C1 segment of cervical spinal cord (tissue), 14 donors: ENCODE measurements around the gene ARRDC3.

ENCODE experiments used
- DNase-seq, 14 donors: peaks; one replicate each; lab custom pipeline; 2025; lab: John Stamatoyannopoulos, UW

ARRDC3 gene

GRCh38 chr5:91384671-91385430 is 1.7 kb upstream of the ARRDC3 start:
- peak in 3 of 14 donors; percentile 2 to 85 (median 17) for DNase-seq

DNA sequence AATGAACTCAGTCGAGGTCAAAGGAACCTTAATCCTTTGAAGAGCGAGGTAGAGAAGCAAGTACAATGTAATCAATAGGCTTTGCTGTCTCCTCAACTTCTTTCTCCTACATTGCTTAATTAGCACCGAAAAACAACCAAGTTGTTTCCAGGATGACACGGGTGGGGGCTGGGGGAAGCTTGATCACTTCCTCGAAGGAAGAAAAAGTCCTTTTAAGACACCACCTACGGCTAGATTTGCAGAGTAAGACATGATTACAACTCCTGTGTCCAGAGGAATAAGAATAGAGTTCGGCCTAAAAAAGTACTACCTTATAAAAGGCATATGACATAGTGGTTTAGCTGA is 811 bp upstream of the ARRDC3 start:
- DNase-seq, result peak in 9 of 14 donors; percentile 7 to 71 (median 36)

DNA sequence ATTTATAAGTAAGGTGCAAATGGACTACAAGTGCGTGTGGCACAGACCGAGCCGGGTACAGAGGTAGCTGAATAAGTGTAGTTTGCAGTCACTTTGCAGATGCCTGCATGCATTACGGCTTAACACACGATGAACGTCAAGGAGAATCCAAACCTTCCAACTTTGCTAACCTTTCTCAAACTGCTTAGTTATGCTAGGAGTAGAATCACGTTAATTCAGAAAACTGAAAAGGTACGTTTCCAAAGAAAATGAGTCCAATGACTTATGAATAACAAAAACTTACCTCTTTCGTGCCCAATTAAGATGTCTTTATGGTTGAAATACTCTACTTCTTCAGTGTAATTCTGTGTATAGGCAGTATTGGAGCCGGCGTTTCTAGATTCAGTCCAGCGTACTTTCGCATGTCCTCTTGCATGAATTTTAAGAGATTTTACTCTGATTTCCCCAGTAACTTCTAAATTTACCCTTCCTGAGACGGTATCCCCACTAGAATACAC is 539 bp downstream of the ARRDC3 start:
- DNase-seq, result peak in 8 of 14 donors; percentile 4 to 72 (median 16)

GRCh38 chr5:91381774-91382359 is 1.2 kb downstream of the ARRDC3 start:
- DNase-seq, result peak in 12 of 14 donors; percentile 57 to 87 (median 66)

GRCh38 chr5:91381239-91381773 is 1.8 kb downstream of the ARRDC3 start:
- no peak for DNase-seq

GRCh38 chr5:91380491-91381238 is 2.5 kb downstream of the ARRDC3 start:
- peak; percentile 54 to 96 (median 93) for DNase-seq

DNA sequence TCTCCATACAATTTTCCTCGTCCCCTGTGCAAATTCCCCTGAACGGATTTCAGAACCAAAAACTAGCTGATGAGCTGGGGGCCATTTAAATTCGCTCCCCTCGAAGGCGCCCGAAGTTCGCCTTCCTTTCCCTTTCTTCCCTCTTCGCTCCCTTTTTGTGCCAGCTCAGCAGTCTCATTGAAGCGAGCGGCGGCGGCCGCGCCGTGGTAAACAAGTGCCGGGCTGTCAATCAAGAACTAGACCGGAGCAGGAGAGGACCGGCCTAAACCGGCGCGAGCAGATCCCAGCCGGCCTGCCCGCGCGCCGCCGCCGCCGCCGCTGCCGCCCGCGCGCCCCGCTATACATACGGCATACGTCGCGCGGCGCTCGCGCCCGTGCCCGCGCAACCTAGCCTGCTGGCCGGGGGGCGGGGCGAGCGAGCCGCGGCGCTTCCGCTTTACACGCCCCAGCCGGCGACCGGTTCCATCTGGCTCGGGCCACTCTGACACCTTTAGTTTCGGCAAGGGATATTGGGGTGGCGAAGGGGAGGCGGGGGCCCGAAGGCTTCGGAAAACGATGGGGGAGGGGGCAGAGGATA is 3.1 kb downstream of the ARRDC3 start:
- peak; percentile 63 to 97 (median 89) for DNase-seq

DNA sequence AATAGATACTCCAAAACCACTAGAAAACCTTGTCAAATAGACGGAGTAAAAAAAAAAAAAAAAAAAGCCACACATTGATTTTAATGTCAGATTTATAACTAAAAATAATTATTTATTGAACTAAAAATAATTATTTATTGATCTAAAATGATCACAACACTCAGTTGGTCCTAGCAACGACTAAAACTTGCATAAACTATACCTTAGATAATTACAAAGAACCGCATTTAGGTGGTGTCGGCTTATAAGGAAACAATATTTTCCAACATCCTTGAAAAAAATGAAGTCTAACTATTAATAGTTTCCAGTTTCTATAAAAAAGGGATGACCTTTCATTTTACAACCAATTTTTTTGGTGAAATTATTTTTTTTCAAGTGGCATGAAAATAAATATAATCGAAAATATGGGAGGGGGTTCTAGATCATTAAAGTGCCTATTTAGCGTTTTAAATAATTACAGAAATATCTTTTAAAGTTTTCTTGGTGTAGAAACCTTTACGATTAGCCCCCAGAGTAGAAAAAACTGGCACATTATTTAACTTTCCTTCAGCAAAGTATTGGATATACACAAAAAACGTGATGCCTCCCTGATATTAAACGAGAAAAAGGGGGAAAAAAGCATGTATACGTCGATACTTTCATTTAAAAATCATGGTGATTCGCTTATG is 3.7 kb downstream of the ARRDC3 start:
- no peak for DNase-seq

- DNase-seq, result no peak
Observed at GRCh38 chr5:91378752-91379211, 4.3 kb downstream of the ARRDC3 start.

GRCh38 chr5:91374893-91375520 is 8.1 kb downstream of the ARRDC3 start:
- DNase-seq, result no peak

- no peak for DNase-seq
Observed at GRCh38 chr5:91373600-91373999, 9.5 kb downstream of the ARRDC3 start.

DNA sequence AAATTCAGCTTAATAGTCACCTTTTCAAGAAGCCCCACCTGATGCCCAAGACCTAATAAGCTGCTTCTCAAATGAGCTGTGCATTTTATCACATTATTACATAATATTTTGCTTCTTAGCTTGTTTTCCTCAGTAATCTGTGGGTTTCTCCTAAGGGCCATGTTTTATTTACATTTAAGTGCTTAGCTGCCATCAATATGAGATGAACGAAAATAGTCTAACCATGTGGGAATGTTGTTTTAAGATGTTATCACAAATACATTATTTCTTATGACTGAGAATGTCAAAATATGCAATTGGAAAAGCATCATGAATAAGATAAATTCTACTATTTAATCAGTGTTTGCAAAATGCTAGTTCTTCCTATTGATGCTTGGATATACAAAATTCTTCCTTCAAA is 10.1 kb downstream of the ARRDC3 start:
- no peak for DNase-seq

DNA sequence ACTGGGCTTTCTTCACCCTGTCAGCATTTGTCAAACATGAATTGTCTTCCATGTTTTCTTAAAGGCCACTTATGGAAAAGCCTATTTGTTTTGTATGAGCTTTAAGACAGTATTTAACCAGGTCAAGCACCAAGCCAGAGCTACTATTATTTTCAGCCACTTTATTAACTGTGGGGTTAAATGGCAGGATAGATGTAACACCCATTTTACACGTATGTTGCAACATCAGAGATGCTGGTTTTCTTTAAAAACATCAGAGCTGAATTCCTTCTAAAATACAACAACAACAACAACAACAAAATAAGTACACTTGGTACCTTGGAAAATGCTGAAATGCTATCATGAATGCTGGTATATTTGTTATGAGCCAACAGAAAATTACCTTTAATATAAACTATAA is 13.6 kb downstream of the ARRDC3 start:
- no peak for DNase-seq

DNA sequence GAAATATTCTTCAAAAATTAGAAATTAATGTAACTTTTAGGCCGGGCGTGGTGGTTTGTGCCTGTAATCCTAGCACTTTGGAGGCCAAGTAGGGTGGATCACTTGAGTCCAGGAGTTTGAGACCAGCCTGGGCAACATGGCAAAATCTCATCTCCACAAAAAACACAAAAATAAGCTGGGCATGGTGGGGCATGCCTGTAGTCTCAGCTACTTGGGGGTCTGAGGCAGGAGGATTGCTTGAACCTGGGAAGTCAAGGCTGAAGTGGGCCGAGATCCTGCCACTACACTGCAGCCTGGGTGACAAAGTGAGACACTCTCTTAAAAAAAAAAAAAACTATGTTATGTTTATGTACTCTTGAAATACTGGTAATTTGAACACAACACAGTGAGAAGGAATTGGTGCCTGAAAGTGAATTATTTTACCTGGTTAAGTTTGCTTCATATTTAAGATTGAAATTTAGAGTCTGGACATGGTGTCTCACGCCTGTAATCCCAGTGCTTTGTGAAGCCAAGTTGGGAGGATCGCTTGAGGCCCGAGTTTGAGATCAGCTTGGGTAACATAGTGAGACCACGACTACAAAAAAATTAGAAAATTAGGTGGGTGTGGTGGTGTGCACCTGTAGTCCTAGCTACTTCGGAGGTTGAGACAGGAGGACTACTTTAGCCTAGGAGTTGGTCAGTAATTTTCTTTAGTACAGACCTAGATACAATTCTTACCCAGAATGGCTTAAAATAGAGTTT is 15.0 kb downstream of the ARRDC3 start:
- DNase-seq, result no peak

GRCh38 chr5:91367344-91367743 is 15.8 kb downstream of the ARRDC3 start:
- DNase-seq, result no peak

- DNase-seq, result no peak
Observed at GRCh38 chr5:91366551-91366950, 16.6 kb downstream of the ARRDC3 start.

- DNase-seq, result no peak
Observed at GRCh38 chr5:91365498-91365897, 17.6 kb downstream of the ARRDC3 start.

DNA sequence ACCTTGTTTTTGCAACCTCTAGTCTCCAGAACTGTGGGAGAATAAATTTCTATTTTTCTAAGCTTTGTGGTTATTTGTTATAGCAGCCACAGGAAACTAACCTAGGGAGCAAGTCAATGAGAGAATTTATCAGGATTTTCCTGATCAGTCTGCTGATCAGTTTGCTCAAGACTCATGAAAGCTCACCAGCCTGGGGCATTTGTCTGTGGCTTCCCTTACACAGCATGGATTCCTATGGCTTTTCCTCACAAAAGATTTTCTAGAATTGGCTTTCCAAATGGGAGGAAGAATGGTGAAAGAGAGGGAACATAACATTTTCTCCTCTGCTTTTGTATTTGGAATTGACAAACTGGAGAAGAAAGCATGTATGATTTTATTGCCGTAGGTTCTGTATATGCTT is 20.2 kb downstream of the ARRDC3 start:
- no peak for DNase-seq

DNA sequence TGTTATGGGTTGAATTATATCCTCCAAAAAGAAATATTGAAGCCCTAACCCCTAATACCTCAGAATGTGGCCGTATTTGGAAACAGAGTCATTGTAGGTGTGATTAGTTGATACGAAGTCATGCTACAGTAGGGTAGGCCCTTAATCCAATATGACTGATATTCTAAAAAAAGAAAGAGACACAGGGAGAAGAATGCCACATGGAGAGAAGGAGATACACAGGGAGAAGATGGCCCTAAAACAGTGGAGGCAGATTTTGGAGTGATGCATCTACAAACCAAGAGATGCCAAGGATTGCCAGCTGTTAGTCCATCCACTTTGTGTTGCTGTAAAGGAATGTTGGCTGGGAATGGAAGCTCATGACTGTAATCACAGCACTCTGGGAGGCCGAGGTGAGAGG is 21.3 kb downstream of the ARRDC3 start:
- DNase-seq, result no peak
